Stimulated activated CD8-positive, alpha-beta memory T cell treated with anti-CD3 and anti-CD28 coated beads, Interleukin-15, amount 100 ng/mL, for 1 hour (primary cell): ENCODE measurements around the gene STK11.

Source experiments
- DNase-seq: peaks from one replicate; pipeline ENCODE4 v3.0.0-alpha.2; 2020; ENCODE audit warnings: low read depth

STK11 gene

DNA sequence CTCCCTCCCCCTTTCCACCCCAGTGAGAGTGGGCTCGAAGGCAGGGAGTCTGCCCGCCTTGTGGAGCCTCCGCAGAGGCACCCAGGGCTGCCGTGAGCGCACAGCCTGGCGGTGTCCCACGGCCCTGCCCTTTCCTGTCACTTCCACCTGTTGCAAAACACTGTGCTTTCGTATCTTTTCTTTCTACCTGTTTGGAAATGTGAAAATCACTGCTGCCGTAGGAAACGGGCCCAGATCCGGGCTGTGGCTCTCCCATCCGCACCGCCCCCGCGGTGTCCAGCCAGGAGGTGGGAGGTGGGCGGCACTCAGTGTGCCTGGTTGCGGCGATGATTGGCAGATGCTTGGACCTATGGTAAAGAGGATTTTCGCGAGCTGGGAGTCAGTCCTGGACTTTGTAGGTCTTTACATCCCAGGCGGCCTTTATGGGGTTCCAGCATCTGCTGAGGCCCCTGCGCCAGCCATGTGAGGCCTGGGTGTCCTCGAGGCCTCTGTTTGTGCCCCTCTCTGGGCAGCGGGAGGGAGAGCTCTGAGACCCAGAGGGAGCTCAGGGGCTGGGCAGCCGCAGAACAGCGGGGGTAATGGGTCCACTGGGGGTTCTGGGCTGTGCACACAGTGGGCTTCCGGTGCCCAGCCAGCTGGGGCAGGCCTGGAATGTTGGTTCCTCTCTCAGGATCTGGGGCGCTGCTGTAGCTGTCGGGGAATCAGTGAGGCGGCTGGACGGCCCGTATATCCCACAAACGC, 6.1 kb downstream of the STK11 start:
- DNase-seq: no peak

DNA sequence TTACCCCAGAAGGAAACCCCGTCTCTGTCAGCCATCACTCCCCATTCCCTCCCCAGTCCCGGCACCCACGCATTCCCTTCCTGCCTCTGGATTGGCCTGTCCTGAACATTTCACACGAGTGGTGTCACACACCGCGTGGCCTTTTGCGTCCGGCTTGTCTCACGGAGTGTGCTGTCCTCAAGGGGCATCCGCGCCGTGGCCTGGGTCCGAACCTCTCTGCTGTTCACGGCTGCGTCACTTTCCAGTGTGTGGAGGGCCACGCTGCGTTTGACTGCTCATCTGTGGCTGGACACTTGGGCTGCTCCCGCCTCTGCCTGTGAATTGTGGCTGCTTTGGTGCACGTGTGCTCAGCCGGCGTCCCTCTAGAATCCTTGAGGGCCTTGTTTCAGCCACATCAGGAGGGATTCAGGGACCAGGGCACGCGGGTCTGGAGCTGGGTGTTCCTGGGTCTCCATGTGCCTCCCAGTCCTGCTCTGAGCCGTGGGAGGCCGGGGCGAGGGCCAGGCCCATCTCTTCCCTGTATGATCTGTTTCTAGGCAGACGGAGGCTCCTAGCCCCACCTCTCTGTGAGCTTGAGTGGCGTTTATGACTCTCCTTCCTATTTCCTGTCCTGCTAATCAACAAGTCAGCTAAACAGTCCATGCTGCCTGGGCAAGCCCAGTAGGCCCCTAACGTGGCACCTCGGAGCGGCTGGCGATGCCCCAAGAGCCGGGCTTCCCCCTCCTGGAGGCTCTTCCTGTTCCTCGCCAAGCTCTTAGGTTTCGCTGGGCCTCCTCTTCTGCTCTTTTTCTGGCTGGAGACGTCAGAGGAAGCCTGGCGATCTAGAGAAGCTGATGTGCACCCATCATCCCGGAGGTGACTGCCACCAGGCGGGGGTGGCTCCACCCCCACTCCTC, 8.1 kb downstream of the STK11 start:
- no peak for DNase-seq

DNA sequence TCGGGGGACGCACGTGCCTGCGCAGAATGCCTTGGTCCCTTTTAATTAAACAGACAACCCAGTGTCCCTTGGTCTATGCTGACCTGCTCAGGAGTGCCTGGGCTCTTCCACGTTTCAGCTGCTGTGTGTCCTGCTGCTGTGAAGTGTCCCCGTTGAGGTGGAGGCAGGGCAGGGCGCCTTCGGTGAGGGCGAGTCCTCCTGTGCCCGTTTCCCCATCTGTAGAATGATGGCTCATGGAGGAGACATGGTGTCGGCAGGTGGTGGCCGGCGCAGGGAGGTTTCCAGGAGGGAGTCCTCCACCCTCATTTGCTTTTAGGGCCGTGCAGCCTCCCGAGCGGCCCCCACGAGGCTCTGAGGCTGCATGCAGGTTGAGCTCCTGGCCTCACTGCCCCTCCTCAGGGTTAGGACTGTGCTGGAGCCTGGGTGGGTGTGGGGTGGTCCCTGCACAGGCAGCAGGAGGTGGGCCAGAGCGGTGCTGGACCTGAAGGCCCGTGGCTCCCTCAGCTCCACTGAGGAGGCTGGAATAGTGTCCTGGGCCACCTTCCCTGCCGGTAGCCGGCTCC, 8.8 kb downstream of the STK11 start:
- no peak for DNase-seq

DNA sequence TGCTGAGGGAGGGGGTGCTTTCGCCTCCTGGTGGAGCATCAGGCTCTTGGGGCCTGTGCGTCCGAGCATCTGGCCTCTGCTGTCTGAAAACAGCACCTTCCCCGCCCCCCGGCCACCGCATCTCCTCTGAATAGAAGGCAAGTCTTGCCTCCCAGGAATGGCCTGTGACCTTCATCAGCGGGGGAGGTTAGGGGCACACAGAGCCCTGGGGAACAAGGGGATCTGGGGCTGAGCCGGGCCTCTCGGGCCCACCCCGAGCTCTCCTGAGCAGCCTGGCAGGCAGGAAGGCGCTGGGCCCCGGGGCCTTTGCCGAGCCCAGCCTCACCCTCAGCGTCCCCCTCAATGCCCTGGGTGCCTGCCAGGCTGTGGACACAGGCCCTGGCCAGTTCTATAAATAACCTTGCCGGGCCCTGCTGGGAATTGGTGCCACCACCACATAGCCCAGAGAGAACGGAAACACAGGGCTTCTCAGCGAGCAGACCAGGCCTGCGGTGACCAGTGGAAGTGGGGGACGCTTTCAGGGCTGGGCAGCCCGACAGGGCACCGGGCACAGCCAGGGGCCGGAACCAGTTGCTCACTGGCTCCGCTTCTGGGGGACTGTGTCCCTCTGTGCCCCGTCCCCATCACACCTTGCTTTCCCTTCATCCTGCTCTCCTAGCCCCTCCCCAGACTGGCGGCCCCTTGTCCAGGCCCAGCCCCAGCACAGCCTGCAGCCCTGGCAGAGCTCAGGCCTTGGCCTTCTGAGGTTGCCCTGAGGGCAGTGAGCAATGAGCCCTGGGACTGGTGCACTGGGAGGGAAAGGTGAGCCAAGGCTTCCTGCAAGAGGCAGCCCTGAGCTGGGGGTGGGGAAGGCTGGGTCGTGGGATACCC, 9.5 kb downstream of the STK11 start:
- no peak for DNase-seq

DNA sequence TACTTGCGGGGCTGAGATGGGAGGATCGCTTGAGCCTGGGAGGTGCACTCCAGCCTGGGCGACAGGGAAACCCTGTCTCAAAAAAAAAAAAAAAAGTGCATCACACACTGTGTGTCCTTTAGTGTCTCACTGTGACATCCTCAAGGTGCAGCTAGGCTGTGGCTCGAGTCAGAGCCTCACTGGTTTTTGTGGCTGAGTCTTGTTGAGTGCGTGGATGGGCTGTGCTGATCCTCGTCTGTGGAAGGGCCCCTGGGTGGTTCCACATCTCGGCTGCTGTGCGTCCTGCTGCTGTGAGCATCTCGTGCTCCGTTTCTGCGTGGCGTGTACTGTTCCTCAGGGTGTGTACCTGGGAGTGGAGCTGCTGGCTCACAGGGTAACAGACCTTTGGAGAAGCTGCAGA, 11.2 kb downstream of the STK11 start:
- no peak for DNase-seq

DNA sequence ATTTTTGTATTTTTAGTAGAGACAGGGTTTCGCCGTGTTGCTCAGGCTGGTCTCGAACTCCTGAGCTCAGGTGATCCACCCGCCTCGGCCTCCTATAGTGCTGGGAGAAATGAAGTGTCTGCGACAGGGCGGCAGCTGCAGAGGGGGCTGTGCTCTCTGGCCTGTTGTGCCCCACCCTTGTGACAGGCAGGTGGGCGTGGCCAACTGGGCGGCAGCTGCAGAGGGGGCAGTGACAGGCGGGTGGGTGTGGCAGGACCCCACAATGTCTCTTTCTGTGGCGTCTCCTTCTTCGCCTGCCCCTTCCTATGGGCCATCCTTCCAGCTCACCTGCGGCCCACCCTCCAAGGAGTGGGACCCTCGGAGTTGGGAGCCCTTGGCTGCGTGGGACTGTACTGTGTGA, 11.8 kb downstream of the STK11 start:
- DNase-seq: no peak

DNA sequence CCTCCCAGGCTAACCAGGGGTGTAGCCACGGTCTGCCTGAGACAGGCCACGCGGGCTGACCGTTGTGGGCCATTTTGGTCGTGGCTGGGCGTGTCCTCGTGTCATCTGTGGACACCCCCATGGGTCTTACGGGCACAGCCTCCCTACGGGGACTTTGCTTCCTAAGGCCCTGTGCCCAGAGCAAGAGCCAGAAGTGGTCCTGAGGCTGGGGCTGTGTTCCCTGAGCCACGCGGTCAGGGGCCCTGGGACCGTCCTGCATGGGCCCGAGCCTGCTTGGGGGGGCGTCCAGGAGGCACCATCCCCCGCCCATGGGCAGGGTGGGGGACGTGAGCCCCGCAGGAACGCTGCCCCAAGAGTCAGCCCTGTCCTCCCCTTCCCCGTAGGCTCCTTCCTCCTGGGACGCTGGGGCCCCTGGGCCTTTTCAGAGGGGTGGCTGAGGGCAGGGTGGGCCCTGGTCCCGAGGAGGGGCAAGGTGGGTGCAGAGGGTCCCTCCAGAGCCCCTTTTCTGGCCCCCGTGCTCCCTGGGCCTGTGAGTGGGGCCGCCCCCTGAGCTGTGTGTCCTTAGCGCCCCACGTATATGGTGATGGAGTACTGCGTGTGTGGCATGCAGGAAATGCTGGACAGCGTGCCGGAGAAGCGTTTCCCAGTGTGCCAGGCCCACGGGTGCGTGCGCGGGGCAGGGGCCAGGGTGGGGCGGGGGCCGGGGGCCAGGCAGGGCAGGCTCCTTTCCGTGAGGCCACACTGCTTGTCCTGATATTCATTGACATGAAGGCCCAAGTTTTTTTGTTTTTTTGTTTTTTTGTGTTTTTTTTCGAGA, 13.4 kb downstream of the STK11 start:
- no peak for DNase-seq

DNA sequence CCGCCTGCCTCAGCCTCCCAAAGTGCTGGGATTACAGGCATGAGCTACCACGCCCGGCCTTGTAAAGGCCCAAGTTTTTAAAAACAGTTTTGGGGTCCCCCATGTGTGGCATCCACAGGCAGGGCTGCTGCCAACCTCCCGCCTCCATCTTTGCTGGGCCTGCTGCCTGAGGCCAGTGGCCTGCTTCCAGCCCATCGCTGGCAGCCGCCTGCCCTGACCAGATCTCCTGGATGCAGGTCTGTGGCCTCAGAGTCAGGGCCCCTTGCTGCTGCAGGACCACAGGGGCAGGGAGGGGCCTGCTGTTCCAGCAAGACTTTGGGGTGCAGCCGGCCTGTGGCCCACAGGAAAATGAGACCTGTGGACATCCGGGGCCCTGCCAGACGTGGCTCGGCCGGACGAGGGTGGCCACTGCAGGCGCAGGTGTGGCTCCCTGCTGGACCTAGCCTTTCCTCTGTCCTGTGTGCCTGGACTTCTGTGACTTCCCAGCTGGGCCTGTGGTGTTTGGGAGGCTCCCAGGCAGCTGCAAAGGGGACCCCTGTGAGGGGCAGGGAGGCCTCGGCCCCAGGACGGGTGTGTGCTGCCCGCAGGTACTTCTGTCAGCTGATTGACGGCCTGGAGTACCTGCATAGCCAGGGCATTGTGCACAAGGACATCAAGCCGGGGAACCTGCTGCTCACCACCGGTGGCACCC, 14.4 kb downstream of the STK11 start:
- DNase-seq: no peak

DNA sequence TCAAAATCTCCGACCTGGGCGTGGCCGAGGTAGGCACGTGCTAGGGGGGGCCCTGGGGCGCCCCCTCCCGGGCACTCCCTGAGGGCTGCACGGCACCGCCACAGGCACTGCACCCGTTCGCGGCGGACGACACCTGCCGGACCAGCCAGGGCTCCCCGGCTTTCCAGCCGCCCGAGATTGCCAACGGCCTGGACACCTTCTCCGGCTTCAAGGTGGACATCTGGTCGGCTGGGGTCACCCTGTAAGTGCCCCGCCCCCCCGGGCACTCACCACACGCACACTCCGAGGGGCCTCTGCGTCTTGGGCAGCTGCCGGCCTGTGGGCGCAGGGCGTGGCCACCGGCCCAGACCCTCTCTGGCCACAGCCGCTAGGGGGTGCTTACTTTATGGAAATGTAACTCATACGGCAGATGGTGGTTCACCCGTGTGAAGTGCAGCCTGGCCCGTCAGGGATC, 14.9 kb downstream of the STK11 start:
- DNase-seq: no peak

DNA sequence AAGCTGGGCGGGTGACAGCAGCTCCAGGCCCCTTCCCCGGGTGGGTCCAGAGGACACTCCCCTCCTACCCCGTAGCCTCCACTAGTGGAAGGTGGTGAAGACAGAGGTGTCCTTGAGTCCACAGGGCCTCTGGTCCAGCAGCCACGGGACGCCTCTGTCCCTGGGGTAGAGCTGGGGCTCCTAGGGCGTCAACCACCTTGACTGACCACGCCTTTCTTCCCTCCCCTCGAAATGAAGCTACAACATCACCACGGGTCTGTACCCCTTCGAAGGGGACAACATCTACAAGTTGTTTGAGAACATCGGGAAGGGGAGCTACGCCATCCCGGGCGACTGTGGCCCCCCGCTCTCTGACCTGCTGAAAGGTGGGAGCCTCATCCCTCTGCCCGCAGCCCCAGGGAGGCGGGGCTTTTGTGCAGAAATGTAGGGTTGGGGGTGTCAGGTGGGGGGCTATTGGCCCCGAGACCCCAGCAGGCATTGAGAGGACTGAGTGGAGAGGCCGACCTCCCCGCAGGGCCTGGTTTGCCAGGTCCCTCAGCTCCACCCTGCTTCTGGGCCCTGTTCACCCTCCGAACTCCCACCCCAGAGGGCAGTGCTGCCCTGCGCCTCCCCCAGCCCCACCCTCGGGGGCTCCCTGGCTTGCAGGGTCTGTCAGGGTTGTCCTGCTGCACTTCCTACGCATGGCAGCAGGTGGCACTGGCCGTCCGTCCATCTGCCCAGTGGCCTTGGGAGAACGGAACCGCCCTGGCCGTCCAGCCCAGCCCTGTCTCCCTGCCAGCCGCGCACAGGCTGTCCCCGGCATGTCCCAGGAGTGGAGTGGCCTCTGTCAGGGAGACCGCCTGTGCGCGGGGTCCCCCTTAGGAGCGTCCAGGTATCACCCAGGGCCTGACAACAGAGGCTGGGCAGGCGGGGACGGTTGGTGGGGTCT, 15.7 kb downstream of the STK11 start:
- DNase-seq: no peak

DNA sequence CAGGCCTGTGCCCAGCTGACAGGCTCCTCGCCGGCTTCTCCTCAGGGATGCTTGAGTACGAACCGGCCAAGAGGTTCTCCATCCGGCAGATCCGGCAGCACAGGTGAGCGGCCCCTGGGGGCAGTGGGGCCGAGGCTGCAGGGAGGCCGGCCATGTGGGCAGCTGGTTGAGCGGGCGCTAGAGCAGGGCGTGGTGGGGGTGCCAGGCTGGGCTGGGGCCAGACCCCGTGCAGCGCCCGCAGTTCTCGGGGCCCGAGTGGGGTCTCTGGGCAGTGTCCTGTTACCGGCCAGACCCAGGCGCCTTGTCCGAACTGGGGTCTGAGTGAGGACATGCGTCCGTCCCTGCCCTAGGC, 16.3 kb downstream of the STK11 start:
- no peak for DNase-seq

DNA sequence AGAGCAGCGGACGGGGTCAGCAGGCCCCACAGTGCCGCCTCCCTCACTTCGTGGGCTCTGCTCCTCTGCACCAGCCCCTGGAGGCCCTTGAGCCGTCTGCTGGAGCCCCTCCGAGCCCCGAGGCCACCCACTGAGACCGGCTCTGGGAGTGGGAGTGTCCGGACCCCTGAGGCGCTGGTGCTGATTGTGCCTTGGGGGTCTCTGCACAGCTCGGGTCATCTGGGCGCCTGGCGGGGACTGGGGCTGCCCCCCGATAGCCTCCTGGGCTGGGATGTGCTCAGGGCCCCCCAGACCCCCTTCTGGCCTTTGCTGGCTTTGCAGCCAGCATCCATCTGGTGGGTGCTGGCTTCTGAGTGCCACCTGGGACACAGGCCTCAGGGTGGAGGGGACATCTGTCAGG, 16.8 kb downstream of the STK11 start:
- DNase-seq: no peak

DNA sequence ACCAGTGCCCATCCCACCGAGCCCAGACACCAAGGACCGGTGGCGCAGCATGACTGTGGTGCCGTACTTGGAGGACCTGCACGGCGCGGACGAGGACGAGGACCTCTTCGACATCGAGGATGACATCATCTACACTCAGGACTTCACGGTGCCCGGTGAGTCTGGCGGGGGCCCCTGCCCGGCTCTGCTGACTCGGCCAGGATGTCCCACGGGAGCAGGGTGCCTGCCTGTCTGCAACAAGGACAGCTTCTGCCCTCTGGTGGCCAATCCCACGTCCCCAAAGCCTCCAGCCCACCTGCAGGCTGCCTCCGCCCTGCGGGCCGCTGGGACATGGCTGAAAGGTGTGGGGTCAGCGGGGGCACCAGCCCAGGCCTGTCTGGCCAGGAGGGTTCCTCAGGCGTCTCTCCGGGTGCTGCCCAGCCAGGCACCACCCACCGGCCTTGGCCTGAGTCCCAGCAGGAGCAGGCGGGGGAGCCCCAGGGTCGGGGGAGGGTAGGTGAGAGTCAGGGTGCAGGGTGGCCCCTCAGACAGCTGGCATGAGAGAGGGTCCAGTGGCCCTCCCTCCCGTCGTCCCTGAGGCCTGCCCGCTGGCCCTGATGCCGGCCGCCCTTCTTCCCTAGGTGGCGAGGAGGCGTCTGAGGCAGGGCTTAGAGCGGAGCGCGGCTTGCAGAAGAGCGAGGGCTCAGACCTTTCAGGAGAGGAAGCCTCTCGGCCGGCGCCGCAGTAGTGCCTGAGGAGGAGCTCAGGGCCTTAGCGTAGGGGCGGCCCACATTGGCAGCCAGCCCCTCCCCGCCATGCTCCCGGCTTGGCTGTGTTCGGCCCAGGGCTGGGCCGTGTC, 17.7 kb downstream of the STK11 start:
- DNase-seq: no peak

DNA sequence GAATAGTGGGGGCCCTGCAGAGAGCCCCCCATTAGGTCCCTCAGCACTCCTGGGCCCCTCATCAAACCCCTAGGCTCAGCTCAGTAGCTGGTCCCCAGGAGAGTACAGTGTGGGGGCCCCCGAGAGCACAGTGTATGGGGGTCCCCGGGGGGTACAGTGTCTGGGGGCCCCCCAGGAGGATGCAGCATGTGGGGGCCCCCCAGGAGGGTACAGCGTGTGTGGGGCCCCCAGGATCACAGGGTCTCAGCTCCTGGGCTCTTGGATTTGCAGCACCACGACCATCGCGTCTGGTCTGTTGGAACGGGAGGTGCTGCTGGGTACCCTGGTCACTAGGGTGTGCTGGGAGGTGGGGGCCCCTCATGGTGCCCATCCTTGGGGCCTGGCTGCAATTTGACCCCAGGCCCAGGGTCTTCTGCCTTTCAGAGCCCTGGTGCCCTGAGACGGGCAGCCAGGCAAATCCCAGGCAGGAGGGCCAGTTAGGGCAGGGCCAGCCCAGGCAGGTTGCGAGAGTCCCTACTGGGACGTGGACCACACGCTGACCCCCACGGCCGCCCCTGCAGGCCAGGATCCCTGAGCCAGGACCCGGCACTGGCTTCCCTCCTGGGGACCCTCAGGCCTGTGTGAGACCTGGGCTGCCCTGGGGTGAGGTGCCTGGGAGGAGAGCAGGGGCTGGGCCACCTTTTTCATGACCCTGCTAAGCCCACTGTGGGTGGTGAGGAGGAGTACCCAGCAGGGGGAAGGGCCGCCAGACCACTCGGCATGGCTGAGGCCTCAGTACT, 18.7 kb downstream of the STK11 start:
- no peak for DNase-seq

DNA sequence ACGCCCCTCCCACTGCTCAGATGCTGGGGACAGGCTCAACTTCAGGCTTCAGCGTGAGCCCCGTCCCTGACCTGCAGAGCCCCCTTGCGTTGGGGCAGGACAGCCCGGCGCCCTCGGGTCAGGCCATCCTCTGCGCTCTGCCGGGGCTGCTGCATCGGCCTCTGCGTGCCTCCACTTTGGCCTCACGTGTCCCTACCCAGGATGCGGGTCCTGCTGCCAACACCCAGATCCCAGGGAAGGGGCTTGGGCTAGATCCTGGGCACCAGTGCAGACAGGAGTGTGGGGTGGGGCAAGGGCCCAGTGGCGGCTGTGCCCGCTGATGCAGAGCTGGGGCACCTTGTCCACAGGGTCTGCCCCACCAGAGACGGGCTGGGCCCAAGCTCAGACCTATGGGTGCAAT, 19.3 kb downstream of the STK11 start:
- DNase-seq: no peak

DNA sequence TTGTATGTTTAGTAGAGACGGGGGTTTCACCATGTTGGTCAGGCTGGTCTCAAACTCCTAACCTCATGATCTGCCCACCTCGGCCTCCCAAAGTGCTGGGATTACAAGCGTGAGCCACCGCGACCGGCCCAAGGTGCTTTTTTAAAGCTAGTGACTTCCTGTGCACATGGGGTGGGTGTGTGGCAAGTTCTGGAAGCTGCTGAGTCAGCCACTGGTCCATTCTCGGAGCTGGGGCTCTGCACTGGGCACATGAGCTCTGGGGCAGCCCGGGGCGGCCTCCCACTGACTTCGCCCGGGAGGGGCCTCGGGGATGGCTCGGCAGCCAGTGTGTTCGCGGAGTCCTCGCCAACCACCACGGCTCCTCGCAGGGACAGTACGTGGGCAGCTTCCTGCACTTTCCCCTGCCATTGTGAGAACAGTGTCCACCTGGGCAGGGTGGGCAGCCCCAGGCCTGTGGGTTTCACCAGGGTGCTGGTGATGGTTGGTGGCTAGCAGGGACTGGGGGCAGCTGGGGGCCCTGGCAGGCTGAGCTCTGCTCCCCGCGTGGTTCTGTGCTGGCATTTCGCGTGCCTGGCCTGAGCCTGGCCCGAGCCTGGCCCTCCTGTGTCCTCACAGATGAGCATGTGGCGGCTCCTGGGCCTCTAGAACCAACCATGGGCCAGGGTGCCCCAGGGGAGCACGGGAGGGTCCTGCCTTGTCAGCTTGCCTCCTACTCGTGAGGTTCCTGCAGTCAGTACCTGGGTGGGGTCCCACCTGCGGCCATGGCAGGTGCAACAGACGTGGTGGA, 20.1 kb downstream of the STK11 start:
- no peak for DNase-seq

DNA sequence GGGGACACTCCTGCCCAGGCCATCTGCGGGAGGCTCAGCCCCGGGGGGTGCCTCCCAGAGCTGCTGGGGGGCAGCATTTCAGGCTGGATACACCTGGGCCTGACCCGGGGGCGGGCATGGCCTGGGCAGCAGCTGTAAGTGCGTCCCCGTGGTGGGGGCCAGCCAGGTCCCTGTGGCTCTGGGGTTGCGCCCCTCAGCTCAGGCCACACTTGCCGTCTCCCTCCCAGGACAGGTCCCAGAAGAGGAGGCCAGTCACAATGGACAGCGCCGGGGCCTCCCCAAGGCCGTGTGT, 20.6 kb downstream of the STK11 start:
- DNase-seq: no peak
